VCaP (cell line): Measurements from ENCODE around the gene HS2ST1.

Experiments used
- H3K27ac ChIP-seq: fragments of 450-650 bp; 2 replicates; pipeline ENCODE4 v1.5.1; 2017
- CTCF ChIP-seq: fragments of 450-650 bp; conservative IDR thresholded peaks from 2 replicates; pipeline ENCODE4 v1.5.1; 2017; ENCODE audit warnings: mild to moderate bottlenecking, moderate library complexity

The HS2ST1 gene

GRCh38 chr1:87141556-87141955 is 227.1 kb downstream of the HS2ST1 start:
- TF ChIP-seq CTCF, result no peak
- H3K27ac ChIP-seq, result no peak overlapping the region

- no peak overlapping the region for H3K27ac ChIP-seq
- TF ChIP-seq CTCF, result no peak
Observed at GRCh38 chr1:87143413-87144135, 229.1 kb downstream of the HS2ST1 start.

- no peak for TF ChIP-seq CTCF
- H3K27ac ChIP-seq, result no peak overlapping the region
Observed at GRCh38 chr1:87144316-87144895, 230.0 kb downstream of the HS2ST1 start.

- TF ChIP-seq CTCF, result no peak
- H3K27ac ChIP-seq, result no peak overlapping the region
Observed at GRCh38 chr1:87144981-87145380, 230.5 kb downstream of the HS2ST1 start.

- TF ChIP-seq CTCF, result no peak
- no peak overlapping the region for H3K27ac ChIP-seq
Observed at GRCh38 chr1:87146538-87146937, 232.1 kb downstream of the HS2ST1 start.

- TF ChIP-seq CTCF, result no peak
- H3K27ac ChIP-seq, result no peak overlapping the region
Observed at GRCh38 chr1:87146986-87147385, 232.6 kb downstream of the HS2ST1 start.

GRCh38 chr1:87147851-87148250 is 233.4 kb downstream of the HS2ST1 start:
- no peak overlapping the region for H3K27ac ChIP-seq
- no peak for TF ChIP-seq CTCF
